Chondrocyte (in vitro differentiated cells): ENCODE data around the gene GJB4. TPM values are rescaled to one million over a fixed set of nuclear protein-coding genes. Genes with fewer than 3 reads are reported as not detected.

Experiments
- DNase-seq: peaks from one replicate; pipeline ENCODE4 v3.0.0; 2021; ENCODE audit warnings: mixed read lengths, low spot score
- H3K27ac Mint-ChIP-seq: one replicate; pipeline ENCODE4 v1.8.0; 2021; ENCODE audit warnings: mild to moderate bottlenecking, moderate library complexity, mixed read lengths; ENCODE audit not compliant: unreplicated experiment
- H3K27me3 Mint-ChIP-seq: 2 replicates; pipeline ENCODE4 v1.8.0; 2021; ENCODE audit warnings: low read depth, mixed read lengths
- H3K36me3 Mint-ChIP-seq: 2 replicates; pipeline ENCODE4 v1.8.0; 2021; ENCODE audit warnings: low read depth, mixed read lengths
- H3K4me1 Mint-ChIP-seq: 2 replicates; pipeline ENCODE4 v1.8.0; 2021; ENCODE audit warnings: low read depth, mild to moderate bottlenecking, mixed read lengths
- H3K4me3 Mint-ChIP-seq: one replicate; pipeline ENCODE4 v1.8.0; 2021; ENCODE audit warnings: mild to moderate bottlenecking, moderate library complexity, mixed read lengths; ENCODE audit not compliant: unreplicated experiment
- H3K9me3 Mint-ChIP-seq: 2 replicates; pipeline ENCODE4 v1.8.0; 2021; ENCODE audit warnings: low read depth, mixed read lengths
- CTCF ChIP-seq: fragments of 200-600 bp; sonication (generic); IDR thresholded peaks from 2 replicates; pipeline ENCODE4 v1.5.0; 2021; ENCODE audit warnings: antibody characterized with exemption, mild to moderate bottlenecking, moderate library complexity
- long read RNA-seq: library from polyadenylated mRNA; stranded (forward); transcript quantifications from one replicate; pipeline ENCODE4 v2.0.0, GENCODE V29; 2021
- total RNA-seq: library from RNA; stranded (reverse); gene quantifications from 3 replicates; pipeline ENCODE4 v1.2.1, GENCODE V29; 2021

GJB4 gene
- total RNA-seq, result not detected in 3 replicates
- long read RNA-seq, result 0 reads

GRCh38 chr1:34759503-34760357 is at the start of gene GJB4:
Gene GJB4, plus strand, starts transcription at chr1:34759740. Its CDS starts 1,515 bp downstream, at chr1:34761255.
- H3K27me3 Mint-ChIP-seq, result peaks cover 14% of the 10 kb centered on the region
- H3K4me1 Mint-ChIP-seq, result peaks cover 6% of the 10 kb centered on the region
- no peaks in the 10 kb centered on the region for H3K9me3 Mint-ChIP-seq
- peak; percentile 17 for DNase-seq
- TF ChIP-seq CTCF, result no peak
- no peak within 1 kb of the TSS for H3K27ac Mint-ChIP-seq
- no peak within 1 kb of the TSS for H3K4me3 Mint-ChIP-seq
- H3K36me3 Mint-ChIP-seq, result no peaks in the 10 kb centered on the region

- no peak for DNase-seq
- no peaks in the 10 kb centered on the region for H3K27me3 Mint-ChIP-seq
- H3K4me3 Mint-ChIP-seq, result no peak overlapping the region
- TF ChIP-seq CTCF, result no peak
- H3K4me1 Mint-ChIP-seq, result no peaks in the 10 kb centered on the region
- peaks cover 5% of the 10 kb centered on the region for H3K9me3 Mint-ChIP-seq
- H3K27ac Mint-ChIP-seq, result no peak overlapping the region
- H3K36me3 Mint-ChIP-seq, result no peaks in the 10 kb centered on the region
Measured at GRCh38 chr1:34710812-34711211, 48.7 kb upstream of the GJB4 start.

- Mint-ChIP-seq H3K9me3 (peaks cover 5% of the 10 kb centered on the region), H3K27me3 (no peaks in the 10 kb centered on the region), H3K27ac (no peak overlapping the region), H3K4me1 (no peaks in the 10 kb centered on the region), H3K4me3 (no peak overlapping the region), H3K36me3 (no peaks in the 10 kb centered on the region)
- no peak for DNase-seq
- TF ChIP-seq CTCF, result no peak
Measured at GRCh38 chr1:34711485-34711884, 48.1 kb upstream of the GJB4 start.

GRCh38 chr1:34712007-34712688 is 47.4 kb upstream of the GJB4 start:
- DNase-seq, result no peak
- no peak overlapping the region for H3K4me3 Mint-ChIP-seq
- H3K27me3 Mint-ChIP-seq, result no peaks in the 10 kb centered on the region
- no peaks in the 10 kb centered on the region for H3K4me1 Mint-ChIP-seq
- H3K36me3 Mint-ChIP-seq, result no peaks in the 10 kb centered on the region
- no peak for TF ChIP-seq CTCF
- no peak overlapping the region for H3K27ac Mint-ChIP-seq
- peaks cover 5% of the 10 kb centered on the region for H3K9me3 Mint-ChIP-seq

GRCh38 chr1:34713443-34713842 is 46.1 kb upstream of the GJB4 start:
- DNase-seq, result no peak
- H3K36me3 Mint-ChIP-seq, result no peaks in the 10 kb centered on the region
- no peak overlapping the region for H3K4me3 Mint-ChIP-seq
- H3K27me3 Mint-ChIP-seq, result no peaks in the 10 kb centered on the region
- no peaks in the 10 kb centered on the region for H3K4me1 Mint-ChIP-seq
- TF ChIP-seq CTCF, result no peak
- peaks cover 5% of the 10 kb centered on the region for H3K9me3 Mint-ChIP-seq
- no peak overlapping the region for H3K27ac Mint-ChIP-seq
